ENCODE results near the gene IL17A. TPM values are rescaled to one million over a fixed set of nuclear protein-coding genes. Genes with fewer than 3 reads are reported as not detected.

IL17A gene
- total RNA-seq, 1 experiment from 2014 or later = not detected

GRCh38 chr6:52160472-52161104, 25.6 kb upstream of the IL17A start:
- H3K27me3 ChIP-seq (ENCODE audit: control insufficient read depth, insufficient read depth, low read length) = peaks cover 5% of the 10 kb centered on the region; the same call in 1 of the 2 replicates
- ATAC-seq (no peak), DNase-seq (ENCODE audit: low read depth, low spot score) (no peak)
- in situ Hi-C loops (cut with HindIII; ENCODE audit: low pct_unique_long_range_greater_than_20kb, low sequenced_read_pairs) (no loop called here), intact Hi-C loops (cut with micrococcal nuclease; ENCODE audit: unreplicated experiment) (loop anchor here (5.0 kb wide), 1 partner anchor 102 kb away; no protein-coding TSS in a partner anchor)
- TF ChIP-seq REST (IDR thresholded peaks at IDR 0.05; ENCODE audit: insufficient read depth in 1 of 2, low read depth in 2 of 2, low read length in 1 of 2) (no peak), SIN3A (IDR thresholded peaks at IDR 0.05; ENCODE audit: borderline replicate concordance, insufficient read depth, low read depth, low read length) (no peak), TCF7L2 (IDR thresholded peaks at IDR 0.05; ENCODE audit: low read depth, low read length) (no peak), POLR2AphosphoS5 (IDR thresholded peaks at IDR 0.05; ENCODE audit: low read depth, low read length) (no peak), CTCF (IDR thresholded peaks at IDR 0.05) (no peak)
- no peak overlapping the region for H3K27ac ChIP-seq (ENCODE audit: low read length)
- POLR2A ChIA-PET = no interaction called here
- CTCF ChIA-PET = no interaction called here
- no TSS peak for BruUV-seq (replicated peaks)
- no peaks in the 10 kb centered on the region for H3K9me3 ChIP-seq (ENCODE audit: control insufficient read depth, insufficient read depth, low read depth, low read length)
- H3K36me3 ChIP-seq (ENCODE audit: control insufficient read depth, insufficient read depth, low read length) = no peaks in the 10 kb centered on the region
- no peaks in the 10 kb centered on the region for H3K4me1 ChIP-seq (ENCODE audit: control insufficient read depth, insufficient read depth, low read length)
- no peak overlapping the region for H3K4me3 ChIP-seq (ENCODE audit: low read depth in 2 of 2, low read length in 2 of 2)

GRCh38 chr6:52161689-52162438, 24.3 kb upstream of the IL17A start:
- DNase-seq (ENCODE audit: low read depth, low spot score) (no peak), ATAC-seq (no peak)
- Histone ChIP-seq H3K36me3 (ENCODE audit: control insufficient read depth, insufficient read depth, low read length) (no peaks in the 10 kb centered on the region), H3K4me3 (ENCODE audit: low read depth in 2 of 2, low read length in 2 of 2) (no peak overlapping the region), H3K27ac (ENCODE audit: low read length) (no peak overlapping the region), H3K4me1 (ENCODE audit: control insufficient read depth, insufficient read depth, low read length) (no peaks in the 10 kb centered on the region), H3K27me3 (ENCODE audit: control insufficient read depth, insufficient read depth, low read length) (0 out of 2 replicates have a peak, but pooled peaks cover 5% of the 10 kb centered on the region), H3K9me3 (ENCODE audit: control insufficient read depth, insufficient read depth, low read depth, low read length) (no peaks in the 10 kb centered on the region)
- in situ Hi-C loops (cut with HindIII; ENCODE audit: low pct_unique_long_range_greater_than_20kb, low sequenced_read_pairs) = no loop called here
- POLR2A ChIA-PET = no interaction called here
- TF ChIP-seq SIN3A (IDR thresholded peaks at IDR 0.05; ENCODE audit: borderline replicate concordance, insufficient read depth, low read depth, low read length) (no peak), REST (IDR thresholded peaks at IDR 0.05; ENCODE audit: insufficient read depth in 1 of 2, low read depth in 2 of 2, low read length in 1 of 2) (no peak)
- intact Hi-C loops (cut with micrococcal nuclease; ENCODE audit: unreplicated experiment) = loop anchor here (5.0 kb wide), 1 partner anchor 100 kb away; no protein-coding TSS in a partner anchor
- CTCF ChIA-PET = no interaction called here
- BruUV-seq (replicated peaks) = no TSS peak

Measured in Panc1 (cell line).